ENCODE results near the gene DDX6.
"Not testable (repeated sequence)": the region's sequence is repeated elsewhere in the genome, so short reads cannot be mapped to it uniquely, and the experiment has no call there.

GRCh38 chr11:118761981-118762380 is 29.0 kb downstream of the DDX6 start:
- not testable (repeated sequence) for TF ChIP-seq POLR2A (IDR thresholded peaks at IDR 0.05; ENCODE audit: low read length); GATA1 (IDR thresholded peaks at IDR 0.05; ENCODE audit: low read depth, low read length)

Measured in erythroblast (primary cell).